Hepatocyte (in vitro differentiated cells): ENCODE measurements around the gene MICB.

ENCODE experiments used
- EZH2 ChIP-seq: fragments of 200-600 bp; sonication (generic); IDR thresholded peaks from 2 replicates; pipeline ENCODE4 v1.6.1; 2016; ENCODE audit warnings: antibody characterized with exemption, mild to moderate bottlenecking, borderline replicate concordance
- EZH2phosphoT487 ChIP-seq: fragments of 200-600 bp; sonication (generic); IDR thresholded peaks from one replicate; pipeline ENCODE4 v1.6.1; 2018; ENCODE audit warnings: antibody characterized with exemption, mild to moderate bottlenecking, low read depth, moderate library complexity; ENCODE audit not compliant: unreplicated experiment, severe bottlenecking
- TF ChIP-seq, protein P1 (sequence below): fragments of 200-600 bp; sonication (generic); IDR thresholded peaks from 2 replicates; pipeline ENCODE4 v1.5.1; 2016; ENCODE audit warnings: antibody characterized with exemption, mild to moderate bottlenecking; ENCODE audit not compliant: poor library complexity

DNA sequence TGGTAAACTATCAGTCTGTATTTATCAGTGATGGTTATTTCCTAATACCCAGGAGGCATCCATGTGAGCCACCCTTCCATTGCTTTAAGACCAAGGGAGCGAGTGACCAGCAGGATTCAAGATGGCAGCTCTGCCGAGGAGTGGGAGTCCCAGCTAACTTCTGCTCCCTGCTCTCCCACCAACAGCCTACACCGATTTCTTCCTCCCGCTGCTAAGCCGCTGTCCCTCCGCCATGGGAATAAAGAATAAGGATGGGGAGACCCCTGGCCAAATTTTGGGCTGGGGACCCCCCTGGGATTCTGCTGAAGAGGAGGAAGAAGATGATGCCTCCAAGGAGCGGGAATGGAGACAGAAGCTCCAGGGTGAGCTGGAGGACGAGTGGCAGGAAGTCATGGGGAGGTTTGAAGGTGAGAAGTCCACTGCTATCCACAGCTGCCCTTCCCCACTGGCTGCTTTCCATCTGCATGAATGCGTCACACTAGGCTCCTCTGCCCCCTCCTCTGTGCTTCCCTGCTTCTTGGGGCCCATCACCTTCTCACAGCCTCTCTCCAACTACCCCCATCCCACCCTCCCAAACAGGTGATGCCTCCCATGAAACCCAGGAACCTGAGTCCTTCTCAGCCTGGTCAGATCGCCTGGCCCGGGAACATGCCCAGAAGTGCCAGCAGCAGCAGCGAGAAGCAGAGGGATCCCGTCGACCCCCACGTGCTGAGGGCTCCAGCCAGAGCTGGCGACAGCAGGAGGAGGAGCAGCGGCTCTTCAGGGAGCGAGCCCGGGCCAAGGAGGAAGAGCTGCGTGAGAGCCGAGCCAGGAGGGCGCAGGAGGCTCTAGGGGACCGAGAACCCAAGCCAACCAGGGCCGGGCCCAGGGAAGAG, 59.7 kb downstream of the MICB start:
- TF ChIP-seq, protein P1, sequence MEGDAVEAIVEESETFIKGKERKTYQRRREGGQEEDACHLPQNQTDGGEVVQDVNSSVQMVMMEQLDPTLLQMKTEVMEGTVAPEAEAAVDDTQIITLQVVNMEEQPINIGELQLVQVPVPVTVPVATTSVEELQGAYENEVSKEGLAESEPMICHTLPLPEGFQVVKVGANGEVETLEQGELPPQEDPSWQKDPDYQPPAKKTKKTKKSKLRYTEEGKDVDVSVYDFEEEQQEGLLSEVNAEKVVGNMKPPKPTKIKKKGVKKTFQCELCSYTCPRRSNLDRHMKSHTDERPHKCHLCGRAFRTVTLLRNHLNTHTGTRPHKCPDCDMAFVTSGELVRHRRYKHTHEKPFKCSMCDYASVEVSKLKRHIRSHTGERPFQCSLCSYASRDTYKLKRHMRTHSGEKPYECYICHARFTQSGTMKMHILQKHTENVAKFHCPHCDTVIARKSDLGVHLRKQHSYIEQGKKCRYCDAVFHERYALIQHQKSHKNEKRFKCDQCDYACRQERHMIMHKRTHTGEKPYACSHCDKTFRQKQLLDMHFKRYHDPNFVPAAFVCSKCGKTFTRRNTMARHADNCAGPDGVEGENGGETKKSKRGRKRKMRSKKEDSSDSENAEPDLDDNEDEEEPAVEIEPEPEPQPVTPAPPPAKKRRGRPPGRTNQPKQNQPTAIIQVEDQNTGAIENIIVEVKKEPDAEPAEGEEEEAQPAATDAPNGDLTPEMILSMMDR, result no peak
- TF ChIP-seq EZH2phosphoT487 (no peak), EZH2 (no peak)
